Activated effector memory CD4-positive, alpha-beta T cell treated with anti-CD3 and anti-CD28 coated beads, Interleukin-2, amount 50 U/mL, for 16 hours (primary cell): Measurements from ENCODE around the gene CA9.

Experiments
- DNase-seq: peaks from one replicate; pipeline ENCODE4 v3.0.0-alpha.2; 2020

Gene CA9

DNA sequence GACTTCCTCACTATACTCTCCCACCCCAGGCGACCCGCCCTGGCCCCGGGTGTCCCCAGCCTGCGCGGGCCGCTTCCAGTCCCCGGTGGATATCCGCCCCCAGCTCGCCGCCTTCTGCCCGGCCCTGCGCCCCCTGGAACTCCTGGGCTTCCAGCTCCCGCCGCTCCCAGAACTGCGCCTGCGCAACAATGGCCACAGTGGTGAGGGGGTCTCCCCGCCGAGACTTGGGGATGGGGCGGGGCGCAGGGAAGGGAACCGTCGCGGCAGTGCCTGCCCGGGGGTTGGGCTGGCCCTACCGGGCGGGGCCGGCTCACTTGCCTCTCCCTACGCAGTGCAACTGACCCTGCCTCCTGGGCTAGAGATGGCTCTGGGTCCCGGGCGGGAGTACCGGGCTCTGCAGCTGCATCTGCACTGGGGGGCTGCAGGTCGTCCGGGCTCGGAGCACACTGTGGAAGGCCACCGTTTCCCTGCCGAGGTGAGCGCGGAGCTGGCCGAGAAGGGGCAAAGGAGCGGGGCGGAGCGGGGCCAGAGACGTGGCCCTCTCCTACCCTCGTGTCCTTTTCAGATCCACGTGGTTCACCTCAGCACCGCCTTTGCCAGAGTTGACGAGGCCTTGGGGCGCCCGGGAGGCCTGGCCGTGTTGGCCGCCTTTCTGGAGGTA lies 2.1 kb downstream of the CA9 start:
- peak; percentile 73 for DNase-seq

DNA sequence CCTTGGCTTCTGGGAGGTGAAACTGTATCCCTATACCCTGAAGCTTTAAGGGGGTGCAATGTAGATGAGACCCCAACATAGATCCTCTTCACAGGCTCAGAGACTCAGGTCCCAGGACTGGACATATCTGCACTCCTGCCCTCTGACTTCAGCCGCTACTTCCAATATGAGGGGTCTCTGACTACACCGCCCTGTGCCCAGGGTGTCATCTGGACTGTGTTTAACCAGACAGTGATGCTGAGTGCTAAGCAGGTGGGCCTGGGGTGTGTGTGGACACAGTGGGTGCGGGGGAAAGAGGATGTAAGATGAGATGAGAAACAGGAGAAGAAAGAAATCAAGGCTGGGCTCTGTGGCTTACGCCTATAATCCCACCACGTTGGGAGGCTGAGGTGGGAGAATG lies 5.4 kb downstream of the CA9 start:
- no peak for DNase-seq

DNA sequence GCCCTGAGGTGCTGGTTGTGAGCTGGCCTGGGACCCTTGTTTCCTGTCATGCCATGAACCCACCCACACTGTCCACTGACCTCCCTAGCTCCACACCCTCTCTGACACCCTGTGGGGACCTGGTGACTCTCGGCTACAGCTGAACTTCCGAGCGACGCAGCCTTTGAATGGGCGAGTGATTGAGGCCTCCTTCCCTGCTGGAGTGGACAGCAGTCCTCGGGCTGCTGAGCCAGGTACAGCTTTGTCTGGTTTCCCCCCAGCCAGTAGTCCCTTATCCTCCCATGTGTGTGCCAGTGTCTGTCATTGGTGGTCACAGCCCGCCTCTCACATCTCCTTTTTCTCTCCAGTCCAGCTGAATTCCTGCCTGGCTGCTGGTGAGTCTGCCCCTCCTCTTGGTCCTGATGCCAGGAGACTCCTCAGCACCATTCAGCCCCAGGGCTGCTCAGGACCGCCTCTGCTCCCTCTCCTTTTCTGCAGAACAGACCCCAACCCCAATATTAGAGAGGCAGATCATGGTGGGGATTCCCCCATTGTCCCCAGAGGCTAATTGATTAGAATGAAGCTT lies 6.1 kb downstream of the CA9 start:
- DNase-seq: no peak

DNA sequence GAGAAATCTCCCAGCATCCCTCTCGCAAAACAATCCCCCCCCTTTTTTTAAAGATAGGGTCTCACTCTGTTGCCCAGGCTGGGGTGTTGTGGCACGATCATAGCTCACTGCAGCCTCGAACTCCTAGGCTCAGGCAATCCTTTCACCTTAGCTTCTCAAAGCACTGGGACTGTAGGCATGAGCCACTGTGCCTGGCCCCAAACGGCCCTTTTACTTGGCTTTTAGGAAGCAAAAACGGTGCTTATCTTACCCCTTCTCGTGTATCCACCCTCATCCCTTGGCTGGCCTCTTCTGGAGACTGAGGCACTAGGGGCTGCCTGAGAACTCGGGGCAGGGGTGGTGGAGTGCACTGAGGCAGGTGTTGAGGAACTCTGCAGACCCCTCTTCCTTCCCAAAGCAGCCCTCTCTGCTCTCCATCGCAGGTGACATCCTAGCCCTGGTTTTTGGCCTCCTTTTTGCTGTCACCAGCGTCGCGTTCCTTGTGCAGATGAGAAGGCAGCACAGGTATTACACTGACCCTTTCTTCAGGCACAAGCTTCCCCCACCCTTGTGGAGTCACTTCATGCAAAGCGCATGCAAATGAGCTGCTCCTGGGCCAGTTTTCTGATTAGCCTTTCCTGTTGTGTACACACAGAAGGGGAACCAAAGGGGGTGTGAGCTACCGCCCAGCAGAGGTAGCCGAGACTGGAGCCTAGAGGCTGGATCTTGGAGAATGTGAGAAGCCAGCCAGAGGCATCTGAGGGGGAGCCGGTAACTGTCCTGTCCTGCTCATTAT lies 6.8 kb downstream of the CA9 start:
- DNase-seq: no peak

DNA sequence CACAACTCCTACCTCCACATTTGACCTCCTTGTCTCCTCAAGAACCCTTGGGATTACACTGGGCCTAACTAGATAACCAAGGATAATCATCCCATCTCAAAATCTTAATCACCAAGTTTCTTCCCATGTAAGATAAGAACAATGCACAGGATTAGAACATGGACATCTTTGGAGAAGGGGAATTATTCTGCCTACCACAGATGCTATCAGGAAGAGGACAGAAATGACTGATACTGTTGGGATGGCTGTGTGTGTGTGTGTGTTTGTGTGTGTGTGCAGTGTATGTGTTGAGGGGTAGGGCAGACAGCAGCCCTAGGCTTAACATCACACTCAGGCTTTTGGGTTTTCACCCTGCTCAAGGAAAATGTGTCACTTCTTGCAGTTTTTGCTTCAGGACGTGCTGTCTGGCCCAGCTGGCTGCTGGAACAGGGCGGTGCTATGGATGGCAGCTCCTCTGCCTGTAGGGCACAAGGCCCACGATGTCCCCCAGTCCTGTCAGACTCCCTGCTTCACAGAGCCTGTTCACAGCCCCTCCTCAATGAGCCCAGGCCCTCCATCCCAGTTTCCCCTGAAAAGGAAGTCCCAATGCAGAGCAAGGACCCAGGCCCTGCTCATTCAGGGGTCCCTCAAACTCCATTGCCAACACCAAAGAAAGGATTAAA lies 7.7 kb downstream of the CA9 start:
- DNase-seq: no peak

DNA sequence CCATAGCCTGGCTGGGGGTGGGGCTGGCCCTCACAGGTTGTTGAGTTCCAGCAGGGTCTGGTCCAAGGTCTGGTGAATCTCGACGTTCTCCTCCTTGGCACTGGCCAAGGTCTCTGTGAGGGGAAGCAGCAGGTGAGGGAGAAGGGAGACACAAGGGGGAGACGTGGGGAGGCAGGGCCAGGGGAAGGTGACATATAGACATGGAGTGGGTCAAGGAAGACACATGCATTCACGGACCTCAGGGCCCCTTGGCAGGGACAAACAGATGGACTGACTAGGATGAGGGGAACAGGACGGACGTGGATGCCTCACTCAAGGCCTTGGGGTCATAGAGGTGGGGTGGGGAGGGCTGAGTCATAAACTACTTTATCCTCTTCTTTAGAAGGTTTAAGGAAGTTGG lies 8.3 kb downstream of the CA9 start:
- no peak for DNase-seq

DNA sequence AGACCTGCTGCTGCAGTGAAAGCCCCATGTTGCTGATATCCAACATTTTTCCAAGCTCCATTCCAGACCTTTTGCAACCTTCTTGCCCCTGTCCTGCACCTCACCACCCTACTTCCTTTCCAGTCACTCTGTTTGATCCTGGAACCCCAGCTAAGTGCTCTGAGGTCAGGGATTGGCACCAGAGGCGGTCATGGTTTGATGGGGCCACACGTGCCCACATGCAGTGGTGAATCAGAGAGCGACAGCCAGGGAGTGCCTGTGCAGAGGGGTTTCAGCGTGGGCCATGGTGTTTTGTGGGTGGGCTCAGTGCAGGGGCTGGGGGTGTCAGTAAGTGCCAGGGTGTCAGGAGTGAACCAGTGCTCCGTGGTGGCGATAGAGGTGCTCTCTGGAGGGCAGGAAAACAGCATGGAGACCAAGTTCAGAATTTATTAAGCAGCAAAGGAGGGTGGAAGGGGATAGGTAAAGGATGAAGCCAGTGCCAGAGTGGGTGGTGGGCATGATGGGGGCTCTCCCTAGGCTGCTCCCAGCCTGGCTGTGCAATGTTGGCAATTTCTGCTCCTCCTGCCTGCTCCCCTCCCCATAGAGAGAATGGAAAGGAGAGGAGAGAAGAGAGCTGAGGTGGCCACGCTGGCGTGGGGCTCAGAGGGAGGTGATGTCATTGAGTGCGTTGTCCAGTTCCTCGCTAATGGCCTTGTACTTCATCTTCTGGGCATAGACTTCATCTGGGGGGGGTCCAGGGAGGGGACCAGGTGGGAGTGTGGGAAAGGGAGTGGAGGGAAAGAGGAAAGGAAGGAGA lies 9.0 kb downstream of the CA9 start:
- no peak for DNase-seq

DNA sequence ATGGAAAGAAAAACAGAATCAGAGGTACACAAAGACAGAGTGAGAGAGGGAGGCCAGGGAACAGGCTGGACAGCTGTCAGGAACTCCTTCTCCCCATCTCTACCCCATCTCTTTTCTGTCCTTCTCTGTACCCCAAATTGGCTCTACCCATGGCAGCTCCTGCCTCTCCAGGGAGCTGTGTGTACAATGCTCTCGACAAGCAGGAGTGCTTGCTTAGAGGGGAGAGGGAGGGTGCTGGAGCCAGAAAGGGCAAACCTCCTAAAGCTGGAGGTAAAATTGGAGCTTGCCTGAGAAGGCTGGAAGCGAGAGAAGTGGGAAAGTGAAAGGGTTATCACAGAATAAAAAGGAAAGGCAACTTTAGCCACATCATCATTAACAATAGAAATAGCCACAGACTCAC lies 9.6 kb downstream of the CA9 start:
- no peak for DNase-seq

DNA sequence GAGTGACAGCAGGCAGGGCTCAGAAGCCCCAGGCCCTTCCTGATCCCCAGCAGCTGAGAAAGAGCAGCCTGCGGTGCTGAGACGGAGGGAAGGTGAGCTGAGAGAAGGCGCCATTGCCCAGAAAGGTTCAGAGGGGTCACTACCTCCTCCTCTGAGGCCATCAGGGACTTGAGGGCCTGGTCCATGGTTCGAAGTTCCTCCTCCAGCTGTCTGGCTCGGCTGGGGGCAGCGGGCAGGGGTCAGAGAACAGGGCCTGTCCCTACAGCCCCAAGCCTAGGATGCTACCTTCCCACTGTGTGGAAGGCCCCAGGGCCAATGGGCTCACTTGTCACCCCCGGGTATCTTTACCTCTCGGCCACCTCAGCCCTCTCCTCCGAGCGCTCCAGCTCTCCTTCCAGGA lies 11.2 kb downstream of the CA9 start:
- DNase-seq: no peak

DNA sequence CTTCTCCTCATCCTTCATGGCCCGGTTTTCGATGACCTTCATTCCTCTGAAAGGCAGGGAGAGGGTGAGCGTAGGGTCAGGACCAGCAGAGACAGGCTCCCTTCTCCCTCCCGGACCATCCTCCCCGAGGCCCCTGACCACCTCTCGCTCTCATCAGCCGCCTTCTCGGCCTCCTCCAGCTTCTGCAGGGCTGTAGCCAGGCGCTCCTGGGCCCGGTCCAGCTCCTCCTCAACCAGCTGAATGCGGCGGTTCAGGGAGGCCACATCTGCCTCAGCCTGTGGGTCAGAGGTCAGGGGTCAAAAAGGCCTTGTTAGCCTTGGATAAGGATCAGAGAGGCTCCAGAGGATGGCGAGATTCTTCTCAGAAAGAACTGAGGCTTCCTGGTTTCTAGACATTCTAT lies 11.8 kb downstream of the CA9 start:
- no peak for DNase-seq

DNA sequence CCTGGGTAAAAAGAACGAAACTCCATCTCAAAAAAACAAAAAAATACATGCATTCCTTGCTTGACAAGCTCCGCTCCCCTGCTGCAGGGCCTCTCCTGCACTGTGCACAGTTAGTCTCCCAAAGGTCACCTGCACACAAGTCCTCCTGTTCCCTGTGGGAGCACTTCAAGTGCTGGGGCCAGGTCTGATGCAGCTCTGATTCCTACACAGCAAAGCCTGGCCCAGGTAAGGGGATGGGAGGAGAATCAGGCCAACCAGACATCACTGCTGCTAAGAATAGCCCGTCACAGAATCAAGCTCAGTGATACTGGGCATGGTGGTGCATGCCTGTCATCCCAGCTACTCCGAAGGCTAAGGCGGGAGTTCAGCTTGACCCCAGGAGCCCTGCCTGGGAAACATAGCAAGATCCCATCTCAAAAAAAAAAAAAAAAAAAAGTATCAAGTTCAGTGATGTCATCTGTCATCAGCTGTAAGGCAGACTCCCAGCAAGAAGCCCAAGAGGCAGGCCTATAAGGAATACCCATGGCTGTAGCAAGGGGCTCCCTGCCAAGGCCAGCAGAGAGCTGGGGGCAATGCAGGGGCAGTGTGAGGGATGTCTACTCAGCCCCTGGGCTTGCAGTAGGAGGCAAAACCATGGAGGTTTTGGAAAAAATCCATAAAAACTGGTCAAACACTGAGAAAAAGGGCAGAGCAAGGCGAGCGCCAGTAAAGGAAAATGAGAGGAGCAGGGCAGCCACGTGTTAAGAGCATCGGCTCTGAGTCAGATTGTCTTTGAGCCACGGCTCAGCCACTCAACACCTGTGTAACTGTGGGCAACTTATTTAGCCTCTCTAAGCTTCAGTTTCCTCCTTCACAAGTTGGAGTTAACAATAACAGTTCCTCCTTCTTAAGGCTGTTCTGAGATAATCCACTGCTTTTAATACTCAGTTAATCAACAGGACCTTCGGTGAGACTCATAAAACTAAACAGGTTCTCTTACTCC lies 12.8 kb downstream of the CA9 start:
- no peak for DNase-seq

DNA sequence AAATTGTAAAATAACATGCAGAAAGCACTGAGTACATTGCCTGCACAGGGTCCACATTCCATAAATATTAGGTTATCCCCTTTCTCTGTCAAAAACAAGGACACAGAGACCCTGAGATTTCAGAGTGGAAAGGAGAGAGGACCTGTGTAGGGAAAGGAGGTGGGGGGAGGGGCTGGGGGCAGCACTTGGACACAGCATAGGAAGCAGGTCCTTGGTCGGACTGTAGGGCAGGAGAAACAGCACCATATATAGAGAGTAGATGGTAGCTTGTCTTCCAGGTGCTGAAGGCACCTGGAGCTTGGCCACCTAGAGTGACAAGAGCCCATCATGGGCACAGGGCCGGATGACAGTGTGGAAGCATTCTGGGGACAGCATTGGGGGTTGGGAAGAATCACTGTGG lies 13.6 kb downstream of the CA9 start:
- DNase-seq: no peak

DNA sequence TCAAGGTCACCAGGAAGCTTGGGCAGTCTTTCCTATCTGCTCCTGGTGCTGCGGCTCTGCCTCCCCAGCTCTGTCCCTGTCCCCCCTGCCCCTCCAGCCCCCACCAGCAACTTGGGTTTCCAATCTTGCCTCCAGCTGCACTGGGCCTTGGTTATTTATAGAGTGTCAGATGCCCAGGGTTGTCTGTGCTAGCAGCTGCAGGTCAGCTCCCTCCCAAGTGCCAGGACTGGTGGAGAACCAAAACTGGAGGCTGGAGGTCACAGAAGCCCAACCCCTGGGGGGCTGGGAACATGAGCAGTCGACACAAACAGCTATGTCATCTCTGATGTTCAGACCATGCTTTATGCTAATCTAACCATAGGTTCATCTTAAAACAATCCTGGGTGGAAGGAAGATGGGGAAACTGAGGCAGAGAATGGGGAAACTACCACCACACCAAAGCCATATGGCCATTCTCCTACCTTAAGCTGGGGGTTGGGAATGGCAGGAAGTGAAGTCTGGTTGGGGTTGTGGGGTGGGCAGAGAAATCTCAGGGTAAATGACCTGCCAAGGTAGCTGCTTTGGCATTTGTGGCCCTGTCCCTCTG lies 14.3 kb downstream of the CA9 start:
- no peak for DNase-seq

DNA sequence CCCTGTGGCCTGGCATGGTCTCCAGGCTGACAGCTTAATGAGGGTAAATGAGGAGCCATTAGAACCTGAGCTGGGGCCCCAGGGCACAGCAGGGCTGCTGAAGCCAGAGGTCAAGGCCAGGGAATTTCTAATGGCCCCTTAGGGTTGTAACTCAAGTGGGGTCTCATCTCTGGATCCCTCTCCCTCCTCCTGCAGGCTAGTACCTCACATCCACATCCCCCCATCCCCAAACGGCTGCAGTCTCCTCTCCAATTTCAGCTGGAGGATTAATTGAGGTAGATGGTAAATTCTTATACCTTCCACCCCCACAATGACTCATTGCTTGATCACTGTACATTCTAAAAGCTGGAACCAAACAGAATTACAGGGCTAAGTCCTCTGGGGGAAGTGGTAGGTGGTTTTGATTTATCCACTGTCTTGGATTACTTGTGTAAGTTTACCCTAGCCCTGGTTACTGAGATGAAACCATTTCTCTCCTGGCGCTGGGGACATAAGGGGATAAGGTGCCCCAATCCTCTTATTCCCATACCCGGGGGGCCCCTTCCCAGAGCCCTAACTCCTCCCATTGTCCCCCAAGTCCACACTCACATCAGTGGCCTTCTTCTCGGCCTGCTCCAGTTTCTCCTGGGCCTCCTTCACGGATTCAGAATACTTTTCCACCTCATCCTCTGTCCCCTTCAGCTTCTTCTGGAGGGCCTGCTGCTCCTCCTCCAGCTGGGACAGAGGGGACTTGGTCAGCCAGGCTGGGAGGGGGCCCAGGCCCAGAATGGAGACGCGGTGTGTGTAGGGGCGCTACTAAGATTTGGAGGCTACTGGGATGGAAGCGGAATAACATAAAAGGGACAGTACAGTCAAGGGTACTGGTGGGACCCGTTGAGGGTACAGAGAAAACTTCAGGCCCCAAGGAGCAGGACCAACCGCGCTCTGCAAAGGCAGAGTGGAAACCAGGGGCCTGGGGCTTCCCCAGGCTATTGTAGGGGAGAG lies 15.1 kb downstream of the CA9 start:
- no peak for DNase-seq

DNA sequence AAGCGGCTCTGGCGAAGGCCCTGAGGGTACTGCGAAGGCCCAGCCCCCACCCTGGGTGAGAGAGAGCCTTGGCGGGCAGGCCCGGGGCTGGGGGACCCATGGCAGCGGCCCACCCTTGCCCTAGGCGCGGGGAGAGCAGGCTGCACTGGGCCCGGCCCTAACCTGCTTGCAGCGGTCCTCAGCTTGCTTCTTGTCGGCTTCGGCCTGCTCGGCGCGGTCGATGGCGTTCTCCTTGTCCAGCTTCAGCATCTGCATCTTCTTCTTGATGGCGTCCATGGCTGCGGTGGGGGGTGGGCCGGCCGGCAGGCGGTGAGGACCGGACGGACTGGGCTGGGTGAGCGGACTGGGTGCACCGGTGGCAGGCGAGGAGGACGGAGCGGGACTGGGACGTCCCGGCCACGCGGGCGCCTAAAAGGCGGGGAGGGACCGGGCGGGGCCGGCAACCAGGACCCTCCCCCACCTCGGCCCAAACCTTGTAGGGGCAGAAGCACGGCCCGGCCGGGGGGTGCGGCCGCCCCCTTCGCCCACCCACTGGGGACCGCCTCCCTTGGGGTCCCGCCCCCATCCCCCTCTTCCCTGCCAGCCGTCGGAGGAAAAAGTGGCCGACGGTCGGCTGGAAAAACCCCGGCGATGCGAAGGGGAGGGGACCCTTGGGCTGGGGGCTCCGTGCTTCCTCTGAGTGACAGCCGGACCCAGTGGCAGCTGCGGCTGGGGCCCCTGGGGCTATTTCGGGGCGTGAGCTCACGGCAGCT lies 16.0 kb downstream of the CA9 start, which contains the start of gene TPM2:
TPM2 (minus strand) TSS at position 384 of the 752 bp plus-strand sequence; CDS start at position 276, 108 bp downstream.
- DNase-seq: no peak

DNA sequence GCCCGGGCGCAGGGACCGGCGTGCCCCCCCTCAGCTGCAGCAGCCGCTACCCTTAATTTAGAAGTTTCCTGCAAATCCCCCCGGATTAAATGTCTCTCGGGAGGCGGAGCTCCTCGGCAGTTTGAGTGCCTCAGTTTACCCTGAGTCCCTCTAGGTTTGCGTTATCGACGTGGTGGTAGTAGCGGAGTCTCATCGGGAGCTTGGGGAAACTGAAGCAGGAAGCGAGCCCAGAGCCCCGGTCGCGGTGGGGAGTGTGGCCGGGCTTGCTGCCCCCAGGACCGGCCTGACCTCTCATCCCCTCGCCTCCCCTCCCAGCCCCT lies 16.5 kb downstream of the CA9 start:
- no peak for DNase-seq

DNA sequence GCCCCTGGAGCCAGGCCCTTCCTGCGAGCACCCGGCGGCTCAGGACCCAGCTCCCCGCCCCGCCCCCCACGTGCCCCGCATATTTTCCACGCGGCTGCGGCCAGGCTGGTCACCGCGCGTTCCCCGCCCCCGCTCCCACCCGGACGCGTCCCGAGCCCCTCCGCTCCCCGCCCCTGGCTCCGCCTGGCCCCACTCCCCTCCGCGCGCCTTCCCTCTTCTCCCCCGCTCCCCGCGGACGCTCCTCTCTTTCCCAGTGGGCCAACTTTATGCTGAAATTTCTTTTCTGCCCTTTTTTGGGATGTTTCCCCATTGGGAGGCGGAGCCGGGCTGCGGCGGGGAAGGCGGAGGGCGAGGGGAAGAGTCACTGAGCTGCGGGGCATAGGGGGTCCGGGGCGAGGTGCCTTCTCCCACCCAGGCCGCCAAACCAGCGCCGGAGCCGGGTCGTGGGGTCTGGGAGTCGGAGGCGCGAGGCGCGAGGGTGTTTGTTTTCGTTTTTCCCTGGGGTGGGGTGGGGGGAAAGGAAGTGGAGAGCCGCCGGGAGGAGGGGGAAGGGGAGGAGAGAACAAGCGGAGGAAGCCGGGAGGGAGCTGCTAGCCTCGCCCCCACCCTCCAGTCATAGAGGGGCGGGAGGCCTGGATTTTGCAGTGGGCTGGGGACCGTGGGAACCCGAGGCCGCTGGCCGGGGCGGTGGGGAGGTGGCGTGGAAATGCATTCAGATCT lies 17.0 kb downstream of the CA9 start:
- DNase-seq: peak; percentile 79

DNA sequence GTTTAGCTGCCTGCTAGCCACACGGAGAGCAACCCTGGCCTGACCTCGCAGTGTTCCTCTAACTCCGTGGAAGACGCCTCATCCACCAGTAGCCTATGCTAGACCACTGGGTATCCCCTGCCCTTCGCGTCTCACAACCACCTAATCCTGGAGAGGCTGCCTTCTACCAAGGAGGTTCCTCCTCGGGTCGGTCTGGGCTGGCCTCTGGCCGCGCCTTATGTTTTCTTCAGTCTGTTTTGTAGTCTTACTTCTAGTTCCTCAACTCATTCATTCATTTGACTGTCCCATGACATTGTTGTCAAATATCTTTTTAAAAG lies 17.6 kb downstream of the CA9 start:
- DNase-seq: no peak

DNA sequence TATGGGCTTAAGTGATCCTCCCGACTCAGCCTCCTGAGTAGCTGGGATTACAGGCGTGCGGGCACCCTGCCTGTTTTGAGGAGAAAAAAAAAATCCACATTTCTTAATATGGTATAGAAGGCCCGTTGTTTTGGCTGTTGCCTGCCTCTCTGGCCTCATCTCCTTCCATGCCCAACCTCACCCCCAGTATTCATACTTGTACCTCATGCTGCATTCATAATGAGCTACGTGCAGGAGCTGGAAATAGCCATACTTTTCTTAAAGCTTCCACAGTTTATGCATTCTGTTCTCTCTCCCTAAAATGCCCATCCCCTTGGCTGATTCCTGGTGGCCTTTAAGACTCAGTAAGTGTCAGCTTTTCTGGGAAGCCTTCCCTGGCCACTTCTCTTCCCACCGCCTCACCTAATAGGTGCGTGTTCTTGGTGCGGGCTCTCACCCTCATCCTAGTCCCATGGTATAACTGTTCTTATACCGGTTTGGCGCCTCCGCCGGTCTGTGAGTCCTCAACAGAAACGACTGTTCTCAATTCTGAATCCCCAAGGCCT lies 18.1 kb downstream of the CA9 start:
- DNase-seq: no peak
